ENCODE results near the gene MRPL14.

The MRPL14 gene

DNA sequence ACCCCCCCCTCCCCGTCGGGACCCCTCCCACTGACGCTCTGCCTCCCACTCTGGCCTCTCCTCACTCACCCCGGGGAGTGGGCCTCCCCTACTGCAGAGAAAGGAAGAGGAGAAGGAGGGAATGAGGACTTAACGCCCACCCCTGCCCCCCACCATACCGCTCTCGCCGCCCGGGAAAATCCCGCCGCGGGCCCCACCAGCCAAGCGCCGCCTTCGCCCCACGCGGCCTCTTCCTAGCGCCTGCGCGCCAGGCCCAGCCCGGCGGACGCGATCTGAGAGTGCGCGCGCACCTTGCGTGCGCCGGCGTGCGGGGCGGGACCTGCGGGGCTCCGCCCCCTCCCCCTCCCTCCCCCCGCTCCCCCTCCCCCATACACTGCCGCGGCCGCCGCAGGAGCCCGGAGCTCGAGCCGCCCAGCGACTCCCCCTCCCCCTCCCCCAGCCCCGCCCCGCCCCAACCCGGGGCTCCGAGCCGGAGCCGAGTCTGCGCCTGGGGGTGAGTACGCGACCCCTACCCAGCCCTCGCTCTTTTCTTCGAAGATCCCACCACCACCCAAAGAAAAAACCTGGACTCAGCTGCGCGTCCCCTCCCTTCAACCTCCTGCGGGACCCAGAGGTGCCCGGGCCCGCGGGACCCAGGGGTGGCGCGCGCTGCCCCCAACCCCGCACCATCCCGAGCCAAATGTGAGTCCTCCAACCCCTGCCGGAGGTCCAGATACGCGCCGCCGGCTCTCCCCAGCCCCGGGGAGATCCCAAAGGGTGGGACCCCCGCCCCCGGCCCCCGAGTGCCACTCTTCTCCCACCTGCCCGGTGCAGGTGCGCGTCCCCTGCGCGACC, at the start of gene MRPL14, which contains the start of gene TMEM63B:
Gene MRPL14, minus strand, starts transcription at position 267 of the 834 bp plus-strand sequence. CDS start 10,841 bp downstream, outside the sequence.
Gene TMEM63B, plus strand, starts transcription at position 369 of the 834 bp plus-strand sequence. CDS start 7,031 bp downstream, outside the sequence.
- peak within 1 kb of the TSS; percentile 74 for H3K27ac ChIP-seq
- DNase-seq (ENCODE audit: low read depth, low spot score), result no peak

DNA sequence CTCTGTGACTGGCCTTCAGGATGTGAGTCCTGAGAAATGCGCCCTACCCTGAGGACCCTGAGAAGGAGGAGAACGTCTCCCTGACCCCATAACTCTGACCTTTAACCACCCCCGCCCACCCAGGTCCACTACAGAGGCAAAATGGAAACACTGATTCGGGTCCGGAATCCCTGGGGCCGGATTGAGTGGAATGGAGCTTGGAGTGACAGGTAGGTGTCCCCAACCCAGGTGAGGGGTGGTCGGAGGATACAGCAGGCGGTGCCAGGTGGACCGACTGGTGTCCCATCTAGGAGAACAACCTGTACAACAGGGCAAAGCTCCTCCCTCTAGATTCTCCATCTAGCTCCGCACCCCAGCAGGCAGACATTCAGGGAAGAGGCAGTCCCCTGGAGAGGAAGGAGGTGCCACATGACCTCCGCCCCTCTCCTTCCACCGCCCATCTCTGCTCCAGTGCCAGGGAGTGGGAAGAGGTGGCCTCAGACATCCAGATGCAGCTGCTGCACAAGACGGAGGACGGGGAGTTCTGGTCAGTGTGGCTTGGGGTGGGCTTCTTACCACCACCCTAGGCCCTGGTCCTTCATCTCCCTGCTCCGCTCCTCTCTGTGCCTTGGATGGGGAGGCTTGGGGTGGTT, 49.0 kb upstream of the MRPL14 start:
- no peak for DNase-seq (ENCODE audit: low read depth, low spot score)
- H3K27ac ChIP-seq, result no peak overlapping the region

DNA sequence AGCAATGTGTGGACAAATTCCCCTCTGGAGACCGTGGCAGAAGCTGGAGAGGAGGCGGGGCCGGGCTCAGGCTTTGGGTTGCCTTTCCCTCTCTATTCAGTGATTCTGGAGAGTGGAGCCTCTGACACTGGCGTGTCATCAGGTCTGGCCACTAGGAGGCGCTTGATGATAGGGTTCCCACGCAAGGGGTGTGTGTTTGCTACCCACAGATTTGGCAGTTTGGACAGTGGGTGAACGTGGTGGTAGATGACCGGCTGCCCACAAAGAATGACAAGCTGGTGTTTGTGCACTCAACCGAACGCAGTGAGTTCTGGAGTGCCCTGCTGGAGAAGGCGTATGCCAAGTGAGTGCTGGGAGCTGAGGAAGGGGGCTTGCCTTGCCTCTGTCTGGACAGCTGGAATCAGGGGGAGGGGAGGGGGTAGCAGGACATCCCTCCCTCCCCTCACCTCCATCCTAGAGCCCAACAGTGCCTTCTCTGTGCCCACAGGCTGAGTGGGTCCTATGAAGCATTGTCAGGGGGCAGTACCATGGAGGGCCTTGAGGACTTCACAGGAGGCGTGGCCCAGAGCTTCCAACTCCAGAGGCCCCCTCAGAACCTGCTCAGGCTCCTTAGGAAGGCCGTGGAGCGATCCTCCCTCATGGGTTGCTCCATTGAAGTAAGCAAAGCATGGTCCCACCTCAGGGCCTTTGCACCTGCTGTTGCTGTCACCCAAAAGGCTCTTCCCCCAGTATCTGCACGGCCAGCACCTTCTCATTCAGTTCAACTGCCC, 45.7 kb upstream of the MRPL14 start:
- H3K27ac ChIP-seq, result no peak overlapping the region
- peak; percentile 5 for DNase-seq (ENCODE audit: low read depth, low spot score)

DNA sequence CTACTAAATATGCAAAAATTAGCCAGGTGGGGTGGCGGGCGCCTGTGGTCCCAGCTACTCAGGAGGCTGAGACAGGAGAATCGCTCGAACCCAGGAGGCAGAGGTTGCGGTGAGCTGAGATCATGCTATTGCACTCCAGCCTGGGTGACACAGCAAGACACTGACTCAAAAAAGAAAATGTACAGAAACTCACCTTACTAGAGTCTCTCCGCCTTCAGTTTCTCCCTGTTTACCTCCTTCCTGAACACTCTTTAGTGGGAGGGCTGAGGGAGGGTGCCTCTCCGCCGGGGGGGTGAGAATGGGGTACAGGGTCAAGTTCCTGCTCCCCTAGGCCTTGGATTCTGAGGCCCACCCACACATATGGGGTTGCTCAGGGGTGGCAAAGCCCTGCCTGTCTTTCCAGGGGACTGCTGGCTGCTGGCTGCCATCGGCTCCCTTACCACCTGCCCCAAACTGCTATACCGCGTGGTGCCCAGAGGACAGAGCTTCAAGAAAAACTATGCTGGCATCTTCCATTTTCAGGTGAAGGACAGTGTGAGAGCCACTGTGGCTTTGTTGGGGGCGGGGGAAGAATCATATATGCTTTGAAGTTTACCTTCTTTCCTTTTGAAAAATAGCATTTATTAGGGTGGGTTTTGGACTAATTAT, 44.8 kb upstream of the MRPL14 start:
- no peak overlapping the region for H3K27ac ChIP-seq
- DNase-seq (ENCODE audit: low read depth, low spot score), result no peak

DNA sequence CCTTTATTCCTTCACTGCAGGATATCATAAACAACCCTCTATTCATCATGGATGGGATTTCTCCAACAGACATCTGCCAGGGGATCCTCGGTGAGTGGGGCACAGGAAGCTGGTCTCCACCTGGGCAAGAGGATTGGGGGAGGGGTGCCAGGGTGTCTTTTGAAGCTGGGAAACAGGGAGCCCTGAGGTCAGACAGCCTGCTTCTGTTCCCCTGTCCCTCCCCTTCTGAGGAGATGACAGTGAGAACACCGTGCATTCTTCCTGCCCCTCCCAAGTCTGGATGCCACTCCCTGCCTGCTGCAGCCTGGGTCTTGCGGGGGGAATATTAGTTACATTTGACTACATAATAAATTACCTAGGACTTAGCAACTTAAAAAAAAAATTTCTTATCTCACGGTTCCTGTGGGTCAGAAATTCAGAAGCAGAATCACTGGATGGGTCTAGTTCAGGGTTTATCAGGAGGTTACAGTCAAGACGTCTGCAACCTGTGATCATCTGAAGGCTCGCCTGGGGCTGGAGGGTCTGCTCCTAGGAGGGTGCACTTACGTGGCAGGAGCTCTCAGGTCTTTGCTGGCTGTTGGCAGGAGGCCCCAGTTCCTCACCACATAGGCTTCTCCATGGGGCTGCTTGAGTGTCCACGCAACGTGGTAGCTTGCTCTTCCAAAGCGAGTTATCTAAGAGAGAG, 42.8 kb upstream of the MRPL14 start:
- no peak overlapping the region for H3K27ac ChIP-seq
- no peak for DNase-seq (ENCODE audit: low read depth, low spot score)

DNA sequence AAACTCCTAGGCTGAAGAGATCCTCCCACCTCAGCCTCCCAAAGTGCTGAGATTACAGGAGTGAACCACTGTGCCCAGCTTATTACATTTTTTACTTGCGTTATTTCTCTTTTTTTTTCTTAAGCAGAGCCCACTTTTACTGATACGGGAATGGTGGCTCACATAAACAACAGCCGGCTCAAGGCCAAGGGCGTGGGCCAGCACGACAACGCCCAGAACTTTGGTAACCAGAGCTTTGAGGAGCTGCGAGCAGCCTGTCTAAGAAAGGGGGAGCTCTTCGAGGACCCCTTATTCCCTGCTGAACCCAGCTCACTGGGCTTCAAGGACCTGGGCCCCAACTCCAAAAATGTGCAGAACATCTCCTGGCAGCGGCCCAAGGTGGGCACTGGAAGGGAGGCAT, 41.9 kb upstream of the MRPL14 start:
- DNase-seq (ENCODE audit: low read depth, low spot score), result no peak
- no peak overlapping the region for H3K27ac ChIP-seq

DNA sequence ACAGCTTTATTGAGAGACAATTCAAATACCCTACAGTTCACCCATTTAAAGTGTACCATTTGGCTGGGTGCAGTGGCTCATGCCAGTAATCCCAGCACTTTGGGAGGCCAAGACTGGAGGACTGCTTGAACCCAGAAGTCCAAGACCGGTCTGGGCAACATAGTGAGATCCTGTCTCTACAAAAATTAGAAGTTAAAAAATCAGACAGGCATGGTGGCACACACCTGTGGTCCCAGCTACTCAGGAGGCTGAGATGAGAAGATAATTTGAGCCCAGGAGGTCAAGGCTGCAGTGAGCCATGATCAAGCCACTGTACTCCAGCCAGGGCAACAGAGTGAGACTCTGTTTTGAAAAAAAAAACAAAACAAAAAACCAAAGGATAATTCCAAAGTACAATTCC, 40.3 kb upstream of the MRPL14 start:
- H3K27ac ChIP-seq, result no peak overlapping the region
- no peak for DNase-seq (ENCODE audit: low read depth, low spot score)

DNA sequence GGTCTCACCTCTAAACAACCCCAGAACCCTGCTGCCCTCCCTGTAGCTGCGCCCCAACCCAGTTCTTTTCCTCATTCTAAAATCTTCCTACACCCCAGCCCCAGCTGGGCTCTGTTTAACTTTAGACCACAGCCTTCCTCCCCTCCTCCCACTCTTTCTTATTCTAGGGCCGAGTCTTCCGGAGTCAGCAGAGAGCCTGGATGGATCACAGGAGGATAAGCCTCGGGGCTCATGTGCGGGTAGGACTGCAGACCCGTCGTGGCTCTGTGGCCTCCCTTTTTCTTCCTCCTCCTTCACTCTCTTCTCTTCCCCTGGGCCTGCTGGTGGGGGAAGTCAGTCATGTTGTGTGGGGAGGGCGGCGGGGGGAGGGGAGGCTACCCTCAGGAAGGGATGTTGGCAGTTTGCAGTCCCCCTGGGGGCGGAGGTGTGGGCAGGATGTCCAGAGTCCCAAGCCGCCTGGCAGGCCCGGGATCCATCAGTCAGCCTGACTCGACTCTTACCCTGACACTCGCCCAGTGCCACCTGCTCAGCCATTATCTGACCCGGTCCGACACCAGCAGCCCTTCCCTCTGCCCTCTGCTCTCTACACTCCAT, 39.4 kb upstream of the MRPL14 start:
- no peak for DNase-seq (ENCODE audit: low read depth, low spot score)

DNA sequence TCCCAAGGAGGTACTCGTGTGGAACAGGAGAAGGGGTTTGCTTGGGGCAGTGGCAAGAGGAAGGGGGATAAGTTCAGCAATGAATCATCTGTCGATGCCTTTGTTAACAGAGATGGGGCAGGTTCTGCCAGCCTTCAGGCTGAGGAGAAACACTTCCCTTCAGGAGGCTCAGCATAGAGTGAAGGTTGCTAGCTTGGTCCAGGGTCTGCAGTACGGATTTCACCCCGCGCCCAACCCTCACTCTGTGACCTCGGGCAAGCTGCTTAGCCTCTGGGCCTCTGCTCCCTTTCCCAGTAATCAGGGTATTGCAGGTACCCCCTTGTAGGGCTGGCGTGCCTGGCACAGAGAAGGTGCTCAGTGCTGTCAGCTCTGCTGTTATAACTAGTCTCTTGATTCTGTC, 38.9 kb upstream of the MRPL14 start:
- H3K27ac ChIP-seq, result no peak overlapping the region
- no peak for DNase-seq (ENCODE audit: low read depth, low spot score)

More for the DNA sequence above, 39.4 kb upstream of the MRPL14 start:
- no peak overlapping the region for H3K27ac ChIP-seq

DNA sequence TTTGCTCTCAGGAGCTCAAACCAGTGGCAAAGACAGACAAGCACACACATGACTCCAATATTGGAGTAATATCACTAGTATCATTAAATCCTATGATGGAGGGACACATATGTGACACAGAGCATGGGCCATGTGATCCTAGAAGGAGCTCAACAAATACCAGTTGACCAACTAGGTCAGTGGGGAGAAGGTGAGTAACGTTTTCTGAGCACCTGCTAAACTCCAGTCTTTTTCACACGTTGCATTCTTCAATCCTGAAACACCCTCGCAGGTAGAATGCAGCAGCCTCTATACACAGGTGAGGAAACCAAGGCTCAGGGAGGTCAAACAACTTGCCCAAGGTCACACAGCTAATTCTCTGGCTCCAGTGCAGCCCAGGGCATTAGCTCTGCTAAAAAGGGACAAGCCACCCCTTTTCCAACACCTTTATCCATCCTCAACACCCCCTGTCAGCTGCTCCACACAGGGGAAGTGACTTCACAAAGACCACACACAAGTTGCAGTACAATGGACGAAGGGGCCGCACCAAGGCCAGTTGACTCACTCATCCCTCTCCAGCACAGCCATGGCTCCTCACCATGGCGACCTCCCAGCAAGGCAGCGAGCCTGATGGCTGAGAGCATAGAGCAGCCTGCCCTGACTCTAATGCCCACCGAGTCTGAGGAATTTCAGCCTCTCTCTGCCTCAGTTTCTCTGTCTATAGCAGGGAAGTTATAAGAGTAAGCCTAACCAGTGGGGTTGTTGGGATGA, 35.8 kb upstream of the MRPL14 start:
- no peak for DNase-seq (ENCODE audit: low read depth, low spot score)
- no peak overlapping the region for H3K27ac ChIP-seq

DNA sequence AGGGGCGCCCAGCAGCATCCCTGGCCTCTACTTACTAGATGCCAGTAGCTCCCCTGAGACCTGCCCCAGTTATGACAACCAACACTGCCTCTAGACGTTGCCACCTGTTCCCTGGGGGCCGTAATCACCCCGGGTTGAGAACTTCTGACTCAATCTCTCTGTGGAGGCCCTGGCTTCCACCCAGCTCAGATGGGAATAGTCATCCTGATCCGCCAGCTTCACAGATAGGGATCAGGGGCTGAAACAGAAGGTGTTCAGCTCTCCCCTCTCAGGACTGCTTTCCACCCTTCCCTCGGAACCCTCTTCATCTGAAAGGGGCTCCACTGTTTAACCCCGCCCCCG, 34.7 kb upstream of the MRPL14 start:
- peak; percentile 8 for DNase-seq (ENCODE audit: low read depth, low spot score)

DNA sequence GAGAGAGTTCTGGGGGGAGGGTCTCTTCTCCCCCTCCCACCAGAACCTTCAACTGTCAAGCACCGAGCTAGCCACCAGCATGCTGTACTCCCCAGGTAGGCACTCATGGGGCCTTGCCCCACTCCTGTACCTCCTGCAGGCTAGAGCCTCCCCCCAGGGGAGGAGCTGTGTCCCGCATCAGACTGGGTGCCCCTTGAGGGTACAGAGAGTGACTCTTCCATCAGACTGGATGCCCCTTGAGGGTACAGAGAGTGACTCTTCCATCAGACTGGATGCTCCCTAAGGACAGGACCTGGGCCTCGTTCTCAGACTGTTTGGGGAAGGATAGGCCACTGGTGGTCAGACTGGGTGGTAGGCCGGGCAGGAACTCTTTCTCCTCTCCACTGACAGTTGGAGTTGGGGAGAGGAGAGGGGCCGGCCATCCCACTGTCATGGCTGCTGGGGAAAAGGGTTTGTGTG, 31.5 kb upstream of the MRPL14 start, which contains the start of gene CAPN11:
Gene CAPN11, plus strand, starts transcription at position 51 of the 459 bp plus-strand sequence. Its CDS starts 29 bp downstream, at position 80.
- no peak within 1 kb of the TSS for H3K27ac ChIP-seq
- DNase-seq (ENCODE audit: low read depth, low spot score), result no peak

More for the DNA sequence above, 34.7 kb upstream of the MRPL14 start:
- H3K27ac ChIP-seq, result peak overlapping the region; percentile 73

DNA sequence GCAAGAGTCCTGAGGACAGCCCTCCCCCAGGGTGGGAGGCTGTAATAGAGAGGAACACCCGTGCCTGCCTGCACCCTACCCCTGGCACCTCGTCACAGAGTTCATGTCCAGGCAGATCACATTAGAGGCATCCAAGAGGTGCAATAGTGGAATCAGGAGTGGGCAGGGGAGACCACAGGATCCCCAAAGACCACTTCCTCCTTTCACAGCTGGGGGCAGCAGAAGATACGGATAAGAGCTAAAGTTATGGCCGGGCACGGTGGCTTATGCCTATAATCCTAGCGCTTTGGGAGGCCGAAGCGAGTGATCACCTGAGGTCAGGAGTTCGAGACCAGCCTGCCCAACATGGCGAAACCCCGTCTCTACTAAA, 29.9 kb upstream of the MRPL14 start:
- no peak for DNase-seq (ENCODE audit: low read depth, low spot score)

DNA sequence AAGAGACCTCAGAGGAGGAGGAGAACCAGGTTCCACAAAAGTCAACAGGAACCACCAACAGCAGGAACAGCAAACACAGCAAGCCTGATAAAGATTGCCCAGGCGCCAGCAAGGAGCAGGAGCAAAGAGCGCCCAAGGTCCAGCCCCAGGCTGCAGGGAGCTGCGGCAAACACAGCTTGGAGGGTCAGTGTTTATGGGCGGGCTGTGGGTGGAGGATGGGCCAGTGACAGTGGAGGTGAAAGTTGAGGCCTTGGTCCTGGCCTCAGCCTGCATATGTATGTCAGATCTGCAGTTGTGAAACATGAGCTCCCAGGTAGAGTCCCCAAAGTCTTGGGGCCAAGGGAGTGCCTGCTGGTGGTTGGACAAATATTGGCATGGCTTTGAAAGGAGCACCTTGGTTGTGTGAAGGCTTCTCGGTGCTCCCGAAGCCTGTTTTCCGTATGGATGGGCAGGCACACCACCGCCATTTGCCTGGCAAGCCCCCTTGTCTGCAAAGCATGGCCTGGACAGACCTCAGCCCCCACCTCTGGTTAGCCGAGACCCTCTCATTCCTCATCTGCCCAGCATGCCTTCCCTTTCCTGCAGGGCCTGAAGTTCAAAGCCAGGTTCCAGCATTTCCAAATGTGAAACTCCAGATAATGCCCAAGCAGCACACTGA, 29.4 kb upstream of the MRPL14 start:
- H3K27ac ChIP-seq, result no peak overlapping the region
- no peak for DNase-seq (ENCODE audit: low read depth, low spot score)

More for the DNA sequence above, 29.9 kb upstream of the MRPL14 start:
- H3K27ac ChIP-seq, result no peak overlapping the region

DNA sequence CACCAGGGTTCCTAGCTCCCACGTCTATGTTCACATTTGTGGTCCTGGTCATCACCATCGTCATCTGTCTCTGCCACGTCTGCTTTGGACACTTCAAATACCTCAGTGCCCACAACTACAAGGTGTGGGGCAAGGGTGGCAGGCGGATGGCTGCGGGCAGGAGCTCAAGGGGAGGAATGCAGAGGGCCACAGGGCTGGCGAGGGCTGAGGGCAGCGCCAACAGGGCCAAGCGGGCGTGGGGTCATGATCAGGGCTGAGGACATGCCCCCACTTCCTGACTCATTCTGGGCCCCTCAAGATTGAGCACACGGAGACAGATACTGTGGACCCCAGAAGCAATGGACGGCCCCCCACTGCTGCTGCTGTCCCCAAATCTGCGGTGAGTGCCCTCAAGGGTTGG, 26.8 kb upstream of the MRPL14 start:
- DNase-seq (ENCODE audit: low read depth, low spot score), result no peak
- no peak overlapping the region for H3K27ac ChIP-seq

DNA sequence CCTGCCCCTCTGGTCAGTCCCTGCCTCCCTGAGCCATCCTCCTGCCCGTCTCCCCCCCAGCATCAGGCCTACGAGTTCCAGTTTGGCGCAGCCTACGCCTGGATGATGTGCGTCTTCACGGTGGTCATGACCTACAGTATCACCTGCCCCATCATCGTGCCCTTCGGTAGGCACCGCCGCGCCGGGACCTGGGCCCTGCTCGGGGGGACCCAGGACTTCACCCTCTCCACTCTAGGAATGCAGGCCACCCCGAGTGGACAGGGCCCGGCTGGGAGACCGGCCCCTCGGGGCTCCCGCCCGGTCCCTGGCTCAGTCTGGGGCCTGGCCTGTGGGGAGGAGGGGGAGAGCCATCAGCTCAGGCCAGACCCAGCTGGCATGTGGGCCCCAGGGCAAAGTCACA, 25.3 kb upstream of the MRPL14 start:
- no peak for DNase-seq (ENCODE audit: low read depth, low spot score)
- H3K27ac ChIP-seq, result no peak overlapping the region

DNA sequence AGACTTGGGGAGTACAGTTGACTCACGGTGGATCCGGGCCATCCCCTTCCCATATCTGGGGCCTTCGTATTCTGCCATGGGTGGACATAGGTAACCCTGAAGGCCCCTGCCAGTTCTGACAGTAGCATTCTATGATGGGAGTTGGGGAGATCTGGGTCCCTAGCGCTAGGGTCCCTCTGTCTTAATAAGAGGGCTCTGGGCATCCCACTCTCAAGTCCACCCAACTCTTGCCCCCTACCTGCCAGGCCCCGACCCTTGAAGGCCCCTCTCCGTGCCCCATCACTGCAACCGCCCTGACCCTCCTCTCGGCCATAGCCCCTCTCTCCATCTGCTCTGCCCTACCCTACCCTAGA, 24.8 kb upstream of the MRPL14 start:
- no peak for DNase-seq (ENCODE audit: low read depth, low spot score)
- no peak overlapping the region for H3K27ac ChIP-seq

Measured in epithelial cell of prostate (primary cell).